HepG2 (cell line): Measurements from ENCODE around the gene PSKH1. TPM values are rescaled to one million over a fixed set of nuclear protein-coding genes. Genes with fewer than 3 reads are reported as not detected.

Source experiments
- DPF2 ChIP-seq: sonication (generic); formaldehyde crosslinking; IDR thresholded peaks from 2 replicates; pipeline ENCODE4 v1.4.0; 2020; ENCODE audit warnings: mild to moderate bottlenecking, low read depth, missing genetic modification reagents, borderline replicate concordance
- EP300 ChIP-seq, 3 experiments: sonication (generic) in 1 of 3; formaldehyde crosslinking in 1 of 3; IDR thresholded peaks; 2 replicates each; pipeline versions ENCODE4 v1.5.1 to v1.6.1; 2011 to 2020; ENCODE audit warnings: low read depth in 2 of 3, low read length in 2 of 3, borderline replicate concordance in 1 of 3, improper control_type of control experiment in 1 of 3, mild to moderate bottlenecking in 1 of 3, missing genetic modification reagents in 1 of 3, moderate library complexity in 1 of 3
- LCORL ChIP-seq, 2 experiments: fragments of 450-650 bp in 1 of 2; sonication (generic) in 1 of 2; formaldehyde crosslinking in 1 of 2; IDR thresholded peaks; 2 replicates each; pipeline versions ENCODE4 v1.5.0 to v1.6.1; 2017 to 2020; ENCODE audit warnings: antibody characterized with exemption in 1 of 2, missing genetic modification reagents in 1 of 2
- MED13 ChIP-seq: sonication (generic); formaldehyde crosslinking; IDR thresholded peaks from 2 replicates; pipeline ENCODE4 v1.5.0; 2020; ENCODE audit warnings: missing genetic modification reagents
- MTA3 ChIP-seq: sonication (generic); formaldehyde crosslinking; IDR thresholded peaks from 2 replicates; pipeline ENCODE4 v1.4.0; 2020; ENCODE audit warnings: missing genetic modification reagents
- NONO ChIP-seq, 2 experiments: fragments of 450-650 bp in 1 of 2; sonication (generic) in 1 of 2; formaldehyde crosslinking in 1 of 2; IDR thresholded peaks in 1 of 2; conservative IDR thresholded peaks in 1 of 2; 2 replicates each; pipeline versions ENCODE4 v1.6.1 to v1.8.0; 2017 to 2022; ENCODE audit warnings: mild to moderate bottlenecking in 1 of 2, missing genetic modification reagents in 1 of 2, moderate library complexity in 1 of 2
- NRL ChIP-seq: sonication (generic); formaldehyde crosslinking; IDR thresholded peaks from 2 replicates; pipeline ENCODE4 v1.5.0; 2020; ENCODE audit warnings: missing genetic modification reagents, mild to moderate bottlenecking, moderate library complexity, borderline replicate concordance
- YY1 ChIP-seq: IDR thresholded peaks from 2 replicates; pipeline ENCODE4 v1.6.1; 2011; ENCODE audit warnings: low read length, low read depth, moderate library complexity, mild to moderate bottlenecking; ENCODE audit not compliant: insufficient read depth, insufficient replicate concordance
- ZKSCAN5 ChIP-seq: sonication (generic); formaldehyde crosslinking; IDR thresholded peaks from 2 replicates; pipeline ENCODE4 v1.5.1; 2020; ENCODE audit warnings: mild to moderate bottlenecking, missing genetic modification reagents
- ZNF543 ChIP-seq: sonication (generic); formaldehyde crosslinking; IDR thresholded peaks from 2 replicates; pipeline ENCODE4 v1.4.0; 2020; ENCODE audit warnings: mild to moderate bottlenecking, missing genetic modification reagents
- ZNF773 ChIP-seq: sonication (generic); formaldehyde crosslinking; IDR thresholded peaks from 2 replicates; pipeline ENCODE4 v1.4.0; 2020; ENCODE audit warnings: missing genetic modification reagents, borderline replicate concordance
- polyA plus RNA-seq, 8 experiments: library from polyadenylated mRNA; depleted of rRNA in 3 of 8; stranded (reverse) in 7 of 8; unstranded in 1 of 8; fragments of >200 nt; fragmentation: Illumina TruSeq in 4 of 8; extraction: Trizol in 4 of 8; gene quantifications; 2 replicates each; pipeline versions ENCODE4 v1.2.1 to v1.2.3, GENCODE V29; 2011 to 2016; ENCODE audit warnings: low read depth in 4 of 8, missing spikeins in 1 of 8, mixed read lengths in 1 of 8; ENCODE audit not compliant: insufficient read depth in 1 of 8
- total RNA-seq, 5 experiments: library from RNA; depleted of rRNA; stranded (reverse); fragments of >200 nt; fragmentation: Illumina TruSeq; extraction: Trizol; gene quantifications; 2 replicates each; pipeline ENCODE4 v1.2.3, GENCODE V29; 2016; ENCODE audit warnings: low read depth in 1 of 5
- TF ChIP-seq, protein P1 (sequence below): sonication (generic); formaldehyde crosslinking; IDR thresholded peaks from 2 replicates; pipeline ENCODE4 v1.4.0; 2020; ENCODE audit warnings: mild to moderate bottlenecking, missing genetic modification reagents
- TF ChIP-seq, protein P2 (sequence below): sonication (generic); formaldehyde crosslinking; IDR thresholded peaks from 2 replicates; pipeline ENCODE4 v1.4.0; 2020; ENCODE audit warnings: missing genetic modification reagents
- TF ChIP-seq, protein P3 (sequence below): sonication (generic); formaldehyde crosslinking; IDR thresholded peaks from 2 replicates; pipeline ENCODE4 v1.4.0; 2020; ENCODE audit warnings: low read depth, missing genetic modification reagents
- TF ChIP-seq, protein P4 (sequence below), 2 experiments: sonication (generic) in 1 of 2; formaldehyde crosslinking in 1 of 2; IDR thresholded peaks; 2 replicates each; pipeline versions ENCODE4 v1.4.0 to v1.6.1; 2016 to 2020; ENCODE audit warnings: borderline replicate concordance in 1 of 2, low read depth in 1 of 2, mild to moderate bottlenecking in 1 of 2, missing genetic modification reagents in 1 of 2
- TF ChIP-seq, protein P5 (sequence below): IDR thresholded peaks from 2 replicates; pipeline ENCODE4 v1.6.1; 2016; ENCODE audit warnings: mild to moderate bottlenecking

Gene PSKH1
- total and polyA plus RNA-seq, 2 of the 13 experiments (the other 11 are each of a cell fraction or from before 2014, with no cell fraction given) = 8.4 to 19.1 TPM

DNA sequence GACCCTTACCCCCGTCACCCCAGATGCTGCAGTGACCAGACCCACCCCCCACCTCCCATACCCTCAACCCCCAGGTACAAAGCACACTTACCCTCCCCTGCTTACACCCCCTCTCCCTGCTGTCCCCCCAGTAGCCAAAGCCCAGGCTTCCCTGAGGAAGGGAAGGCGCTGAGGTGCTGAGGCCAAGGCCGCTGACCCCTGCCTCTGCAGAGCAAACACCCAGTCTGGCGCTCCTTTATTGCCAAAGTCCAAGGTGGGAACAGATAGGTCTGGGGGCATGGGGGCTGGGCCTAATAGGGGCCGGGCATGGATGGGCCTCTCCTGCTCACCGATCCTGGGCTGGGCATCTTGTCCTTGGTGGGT is 50.2 kb downstream of the PSKH1 start (continued):
- TF ChIP-seq ZKSCAN5 (CRISPR knock-in tag) = no peak
- no peak for TF ChIP-seq YY1
- peak in 1 of 2 experiments; percentile 88; a peak in 2 of 4 replicates for TF ChIP-seq EP300 (IDR thresholded peaks at IDR 0.05; ENCODE audit: low read depth in 2 of 2, low read length in 2 of 2)
- TF ChIP-seq EP300 (CRISPR knock-in tag; IDR thresholded peaks at IDR 0.05; ENCODE audit: borderline replicate concordance) = no peak
- peak; percentile 95 for TF ChIP-seq DPF2 (CRISPR knock-in tag)
- no peak for TF ChIP-seq NRL
- TF ChIP-seq, protein P1, sequence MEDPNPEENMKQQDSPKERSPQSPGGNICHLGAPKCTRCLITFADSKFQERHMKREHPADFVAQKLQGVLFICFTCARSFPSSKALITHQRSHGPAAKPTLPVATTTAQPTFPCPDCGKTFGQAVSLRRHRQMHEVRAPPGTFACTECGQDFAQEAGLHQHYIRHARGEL (CRISPR knock-in tag) = peak; percentile 82; the same call in 1 of the 2 replicates
- no peak for TF ChIP-seq NONO (IDR thresholded peaks at IDR 0.05)
- peak; percentile 79 for TF ChIP-seq NONO (CRISPR knock-in tag; conservative IDR thresholded peaks at IDR 0.05)
- no peak for TF ChIP-seq ZNF773
- peak; percentile 82; the same call in 1 of the 2 replicates for TF ChIP-seq ZNF543 (CRISPR knock-in tag)
- TF ChIP-seq, protein P2, sequence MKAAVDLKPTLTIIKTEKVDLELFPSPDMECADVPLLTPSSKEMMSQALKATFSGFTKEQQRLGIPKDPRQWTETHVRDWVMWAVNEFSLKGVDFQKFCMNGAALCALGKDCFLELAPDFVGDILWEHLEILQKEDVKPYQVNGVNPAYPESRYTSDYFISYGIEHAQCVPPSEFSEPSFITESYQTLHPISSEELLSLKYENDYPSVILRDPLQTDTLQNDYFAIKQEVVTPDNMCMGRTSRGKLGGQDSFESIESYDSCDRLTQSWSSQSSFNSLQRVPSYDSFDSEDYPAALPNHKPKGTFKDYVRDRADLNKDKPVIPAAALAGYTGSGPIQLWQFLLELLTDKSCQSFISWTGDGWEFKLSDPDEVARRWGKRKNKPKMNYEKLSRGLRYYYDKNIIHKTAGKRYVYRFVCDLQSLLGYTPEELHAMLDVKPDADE = no peak; the same call in 1 of the 2 replicates
- TF ChIP-seq, protein P3, sequence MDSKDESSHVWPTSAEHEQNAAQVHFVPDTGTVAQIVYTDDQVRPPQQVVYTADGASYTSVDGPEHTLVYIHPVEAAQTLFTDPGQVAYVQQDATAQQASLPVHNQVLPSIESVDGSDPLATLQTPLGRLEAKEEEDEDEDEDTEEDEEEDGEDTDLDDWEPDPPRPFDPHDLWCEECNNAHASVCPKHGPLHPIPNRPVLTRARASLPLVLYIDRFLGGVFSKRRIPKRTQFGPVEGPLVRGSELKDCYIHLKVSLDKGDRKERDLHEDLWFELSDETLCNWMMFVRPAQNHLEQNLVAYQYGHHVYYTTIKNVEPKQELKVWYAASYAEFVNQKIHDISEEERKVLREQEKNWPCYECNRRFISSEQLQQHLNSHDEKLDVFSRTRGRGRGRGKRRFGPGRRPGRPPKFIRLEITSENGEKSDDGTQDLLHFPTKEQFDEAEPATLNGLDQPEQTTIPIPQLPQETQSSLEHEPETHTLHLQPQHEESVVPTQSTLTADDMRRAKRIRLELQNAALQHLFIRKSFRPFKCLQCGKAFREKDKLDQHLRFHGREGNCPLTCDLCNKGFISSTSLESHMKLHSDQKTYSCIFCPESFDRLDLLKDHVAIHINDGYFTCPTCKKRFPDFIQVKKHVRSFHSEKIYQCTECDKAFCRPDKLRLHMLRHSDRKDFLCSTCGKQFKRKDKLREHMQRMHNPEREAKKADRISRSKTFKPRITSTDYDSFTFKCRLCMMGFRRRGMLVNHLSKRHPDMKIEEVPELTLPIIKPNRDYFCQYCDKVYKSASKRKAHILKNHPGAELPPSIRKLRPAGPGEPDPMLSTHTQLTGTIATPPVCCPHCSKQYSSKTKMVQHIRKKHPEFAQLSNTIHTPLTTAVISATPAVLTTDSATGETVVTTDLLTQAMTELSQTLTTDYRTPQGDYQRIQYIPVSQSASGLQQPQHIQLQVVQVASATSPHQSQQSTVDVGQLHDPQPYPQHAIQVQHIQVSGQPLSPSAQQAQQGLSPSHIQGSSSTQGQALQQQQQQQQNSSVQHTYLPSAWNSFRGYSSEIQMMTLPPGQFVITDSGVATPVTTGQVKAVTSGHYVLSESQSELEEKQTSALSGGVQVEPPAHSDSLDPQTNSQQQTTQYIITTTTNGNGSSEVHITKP = no peak
- TF ChIP-seq LCORL (IDR thresholded peaks at IDR 0.05) = no peak
- TF ChIP-seq LCORL (CRISPR knock-in tag; IDR thresholded peaks at IDR 0.05) = peak; percentile 90
- no peak for TF ChIP-seq MED13 (CRISPR knock-in tag)
- no peak for TF ChIP-seq MTA3
- TF ChIP-seq, protein P4, sequence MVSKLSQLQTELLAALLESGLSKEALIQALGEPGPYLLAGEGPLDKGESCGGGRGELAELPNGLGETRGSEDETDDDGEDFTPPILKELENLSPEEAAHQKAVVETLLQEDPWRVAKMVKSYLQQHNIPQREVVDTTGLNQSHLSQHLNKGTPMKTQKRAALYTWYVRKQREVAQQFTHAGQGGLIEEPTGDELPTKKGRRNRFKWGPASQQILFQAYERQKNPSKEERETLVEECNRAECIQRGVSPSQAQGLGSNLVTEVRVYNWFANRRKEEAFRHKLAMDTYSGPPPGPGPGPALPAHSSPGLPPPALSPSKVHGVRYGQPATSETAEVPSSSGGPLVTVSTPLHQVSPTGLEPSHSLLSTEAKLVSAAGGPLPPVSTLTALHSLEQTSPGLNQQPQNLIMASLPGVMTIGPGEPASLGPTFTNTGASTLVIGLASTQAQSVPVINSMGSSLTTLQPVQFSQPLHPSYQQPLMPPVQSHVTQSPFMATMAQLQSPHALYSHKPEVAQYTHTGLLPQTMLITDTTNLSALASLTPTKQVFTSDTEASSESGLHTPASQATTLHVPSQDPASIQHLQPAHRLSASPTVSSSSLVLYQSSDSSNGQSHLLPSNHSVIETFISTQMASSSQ (IDR thresholded peaks at IDR 0.05; ENCODE audit: low read depth) = peak; percentile 57; the same call in 1 of the 2 replicates
- TF ChIP-seq, protein P4 (CRISPR knock-in tag; IDR thresholded peaks at IDR 0.05; ENCODE audit: borderline replicate concordance) = peak; percentile 19; the same call in 1 of the 2 replicates
- TF ChIP-seq, protein P5, sequence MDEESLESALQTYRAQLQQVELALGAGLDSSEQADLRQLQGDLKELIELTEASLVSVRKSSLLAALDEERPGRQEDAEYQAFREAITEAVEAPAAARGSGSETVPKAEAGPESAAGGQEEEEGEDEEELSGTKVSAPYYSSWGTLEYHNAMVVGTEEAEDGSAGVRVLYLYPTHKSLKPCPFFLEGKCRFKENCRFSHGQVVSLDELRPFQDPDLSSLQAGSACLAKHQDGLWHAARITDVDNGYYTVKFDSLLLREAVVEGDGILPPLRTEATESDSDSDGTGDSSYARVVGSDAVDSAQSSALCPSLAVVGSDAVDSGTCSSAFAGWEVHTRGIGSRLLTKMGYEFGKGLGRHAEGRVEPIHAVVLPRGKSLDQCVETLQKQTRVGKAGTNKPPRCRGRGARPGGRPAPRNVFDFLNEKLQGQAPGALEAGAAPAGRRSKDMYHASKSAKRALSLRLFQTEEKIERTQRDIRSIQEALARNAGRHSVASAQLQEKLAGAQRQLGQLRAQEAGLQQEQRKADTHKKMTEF (CRISPR knock-in tag) = no peak; the same call in 1 of the 2 replicates
